ENCODE results near the gene SGPP2.

SGPP2 gene

GRCh38 chr2:222439692-222440091 lies 15.3 kb downstream of the SGPP2 start:
- Histone ChIP-seq H3K27ac (ENCODE audit: low read depth, low read length) (no peak overlapping the region), H3K9me3 (ENCODE audit: control insufficient read depth in 1 of 2, low read length in 2 of 2) (no peaks in the 10 kb centered on the region), H3K36me3 (ENCODE audit: control insufficient read depth in 1 of 2, insufficient read depth in 2 of 2, low read length in 2 of 2) (no peaks in the 10 kb centered on the region), H3K27me3 (ENCODE audit: control insufficient read depth in 1 of 2, insufficient read depth in 2 of 2, low read length in 2 of 2) (no peaks in the 10 kb centered on the region), H3K4me3 (ENCODE audit: low read depth in 1 of 2, low read length in 2 of 2) (no peak overlapping the region), H3K4me1 (ENCODE audit: control insufficient read depth in 1 of 2, insufficient read depth in 2 of 2, low read length in 2 of 2) (peaks cover 7 to 13% of the 10 kb centered on the region in 2 donors), H3K9ac (ENCODE audit: low read depth in 1 of 2, low read length in 2 of 2) (no peak overlapping the region)

GRCh38 chr2:222440673-222441422 lies 16.5 kb downstream of the SGPP2 start:
- no peak overlapping the region for H3K4me3 ChIP-seq (ENCODE audit: low read depth in 1 of 2, low read length in 2 of 2)
- H3K36me3 ChIP-seq (ENCODE audit: control insufficient read depth in 1 of 2, insufficient read depth in 2 of 2, low read length in 2 of 2), result no peaks in the 10 kb centered on the region
- H3K27ac ChIP-seq (ENCODE audit: low read depth, low read length), result no peak overlapping the region
- H3K9me3 ChIP-seq (ENCODE audit: control insufficient read depth in 1 of 2, low read length in 2 of 2), result no peaks in the 10 kb centered on the region
- H3K27me3 ChIP-seq (ENCODE audit: control insufficient read depth in 1 of 2, insufficient read depth in 2 of 2, low read length in 2 of 2), result no peaks in the 10 kb centered on the region
- H3K4me1 ChIP-seq (ENCODE audit: control insufficient read depth in 1 of 2, insufficient read depth in 2 of 2, low read length in 2 of 2), result peaks cover 7 to 11% of the 10 kb centered on the region in 2 donors
- H3K9ac ChIP-seq (ENCODE audit: low read depth in 1 of 2, low read length in 2 of 2), result no peak overlapping the region

- peaks cover 3 to 9% of the 10 kb centered on the region in 2 donors for H3K4me1 ChIP-seq (ENCODE audit: control insufficient read depth in 1 of 2, insufficient read depth in 2 of 2, low read length in 2 of 2)
- no peak overlapping the region for H3K27ac ChIP-seq (ENCODE audit: low read depth, low read length)
- H3K4me3 ChIP-seq (ENCODE audit: low read depth in 1 of 2, low read length in 2 of 2), result no peak overlapping the region
- no peaks in the 10 kb centered on the region for H3K9me3 ChIP-seq (ENCODE audit: control insufficient read depth in 1 of 2, low read length in 2 of 2)
- no peak overlapping the region for H3K9ac ChIP-seq (ENCODE audit: low read depth in 1 of 2, low read length in 2 of 2)
- H3K36me3 ChIP-seq (ENCODE audit: control insufficient read depth in 1 of 2, insufficient read depth in 2 of 2, low read length in 2 of 2), result no peaks in the 10 kb centered on the region
- H3K27me3 ChIP-seq (ENCODE audit: control insufficient read depth in 1 of 2, insufficient read depth in 2 of 2, low read length in 2 of 2), result no peaks in the 10 kb centered on the region
These were observed 18.3 kb downstream of the SGPP2 start for GRCh38 chr2:222442665-222443064.

- Histone ChIP-seq H3K9ac (ENCODE audit: low read depth in 1 of 2, low read length in 2 of 2) (no peak overlapping the region), H3K4me3 (ENCODE audit: low read depth in 1 of 2, low read length in 2 of 2) (no peak overlapping the region), H3K4me1 (ENCODE audit: control insufficient read depth in 1 of 2, insufficient read depth in 2 of 2, low read length in 2 of 2) (peaks cover 0 to 7% of the 10 kb centered on the region in 2 donors), H3K27ac (ENCODE audit: low read depth, low read length) (no peak overlapping the region), H3K9me3 (ENCODE audit: control insufficient read depth in 1 of 2, low read length in 2 of 2) (no peaks in the 10 kb centered on the region), H3K36me3 (ENCODE audit: control insufficient read depth in 1 of 2, insufficient read depth in 2 of 2, low read length in 2 of 2) (no peaks in the 10 kb centered on the region), H3K27me3 (ENCODE audit: control insufficient read depth in 1 of 2, insufficient read depth in 2 of 2, low read length in 2 of 2) (no peaks in the 10 kb centered on the region)
These were observed 20.9 kb downstream of the SGPP2 start for GRCh38 chr2:222445227-222445626.

GRCh38 chr2:222447131-222447530 lies 22.8 kb downstream of the SGPP2 start:
- Histone ChIP-seq H3K9me3 (ENCODE audit: control insufficient read depth in 1 of 2, low read length in 2 of 2) (no peaks in the 10 kb centered on the region), H3K27ac (ENCODE audit: low read depth, low read length) (no peak overlapping the region), H3K4me3 (ENCODE audit: low read depth in 1 of 2, low read length in 2 of 2) (no peak overlapping the region), H3K9ac (ENCODE audit: low read depth in 1 of 2, low read length in 2 of 2) (no peak overlapping the region), H3K36me3 (ENCODE audit: control insufficient read depth in 1 of 2, insufficient read depth in 2 of 2, low read length in 2 of 2) (no peaks in the 10 kb centered on the region), H3K27me3 (ENCODE audit: control insufficient read depth in 1 of 2, insufficient read depth in 2 of 2, low read length in 2 of 2) (no peaks in the 10 kb centered on the region), H3K4me1 (ENCODE audit: control insufficient read depth in 1 of 2, insufficient read depth in 2 of 2, low read length in 2 of 2) (peaks cover 0 to 4% of the 10 kb centered on the region in 2 donors)

GRCh38 chr2:222448748-222449181 lies 24.4 kb downstream of the SGPP2 start:
- Histone ChIP-seq H3K27ac (ENCODE audit: low read depth, low read length) (no peak overlapping the region), H3K4me1 (ENCODE audit: control insufficient read depth in 1 of 2, insufficient read depth in 2 of 2, low read length in 2 of 2) (peaks cover 0 to 4% of the 10 kb centered on the region in 2 donors), H3K9ac (ENCODE audit: low read depth in 1 of 2, low read length in 2 of 2) (no peak overlapping the region), H3K4me3 (ENCODE audit: low read depth in 1 of 2, low read length in 2 of 2) (no peak overlapping the region), H3K36me3 (ENCODE audit: control insufficient read depth in 1 of 2, insufficient read depth in 2 of 2, low read length in 2 of 2) (no peaks in the 10 kb centered on the region), H3K9me3 (ENCODE audit: control insufficient read depth in 1 of 2, low read length in 2 of 2) (no peaks in the 10 kb centered on the region), H3K27me3 (ENCODE audit: control insufficient read depth in 1 of 2, insufficient read depth in 2 of 2, low read length in 2 of 2) (no peaks in the 10 kb centered on the region)

- no peaks in the 10 kb centered on the region for H3K36me3 ChIP-seq (ENCODE audit: control insufficient read depth in 1 of 2, insufficient read depth in 2 of 2, low read length in 2 of 2)
- H3K9me3 ChIP-seq (ENCODE audit: control insufficient read depth in 1 of 2, low read length in 2 of 2), result no peaks in the 10 kb centered on the region
- no peaks in the 10 kb centered on the region for H3K27me3 ChIP-seq (ENCODE audit: control insufficient read depth in 1 of 2, insufficient read depth in 2 of 2, low read length in 2 of 2)
- H3K9ac ChIP-seq (ENCODE audit: low read depth in 1 of 2, low read length in 2 of 2), result no peak overlapping the region
- peaks cover 0 to 4% of the 10 kb centered on the region in 2 donors for H3K4me1 ChIP-seq (ENCODE audit: control insufficient read depth in 1 of 2, insufficient read depth in 2 of 2, low read length in 2 of 2)
- no peak overlapping the region for H3K27ac ChIP-seq (ENCODE audit: low read depth, low read length)
- H3K4me3 ChIP-seq (ENCODE audit: low read depth in 1 of 2, low read length in 2 of 2), result no peak overlapping the region
These were observed 25.7 kb downstream of the SGPP2 start for GRCh38 chr2:222450021-222450420.

GRCh38 chr2:222451224-222451674 lies 26.9 kb downstream of the SGPP2 start:
- H3K27me3 ChIP-seq (ENCODE audit: control insufficient read depth in 1 of 2, insufficient read depth in 2 of 2, low read length in 2 of 2), result no peaks in the 10 kb centered on the region
- no peak overlapping the region for H3K4me3 ChIP-seq (ENCODE audit: low read depth in 1 of 2, low read length in 2 of 2)
- no peak overlapping the region for H3K9ac ChIP-seq (ENCODE audit: low read depth in 1 of 2, low read length in 2 of 2)
- H3K9me3 ChIP-seq (ENCODE audit: control insufficient read depth in 1 of 2, low read length in 2 of 2), result no peaks in the 10 kb centered on the region
- peaks cover 0 to 4% of the 10 kb centered on the region in 2 donors for H3K4me1 ChIP-seq (ENCODE audit: control insufficient read depth in 1 of 2, insufficient read depth in 2 of 2, low read length in 2 of 2)
- no peaks in the 10 kb centered on the region for H3K36me3 ChIP-seq (ENCODE audit: control insufficient read depth in 1 of 2, insufficient read depth in 2 of 2, low read length in 2 of 2)
- no peak overlapping the region for H3K27ac ChIP-seq (ENCODE audit: low read depth, low read length)

GRCh38 chr2:222452422-222452950 lies 28.1 kb downstream of the SGPP2 start:
- Histone ChIP-seq H3K9ac (ENCODE audit: low read depth in 1 of 2, low read length in 2 of 2) (no peak overlapping the region), H3K36me3 (ENCODE audit: control insufficient read depth in 1 of 2, insufficient read depth in 2 of 2, low read length in 2 of 2) (no peaks in the 10 kb centered on the region), H3K4me3 (ENCODE audit: low read depth in 1 of 2, low read length in 2 of 2) (no peak overlapping the region), H3K27me3 (ENCODE audit: control insufficient read depth in 1 of 2, insufficient read depth in 2 of 2, low read length in 2 of 2) (no peaks in the 10 kb centered on the region), H3K27ac (ENCODE audit: low read depth, low read length) (no peak overlapping the region), H3K4me1 (ENCODE audit: control insufficient read depth in 1 of 2, insufficient read depth in 2 of 2, low read length in 2 of 2) (peaks cover 0 to 4% of the 10 kb centered on the region in 2 donors), H3K9me3 (ENCODE audit: control insufficient read depth in 1 of 2, low read length in 2 of 2) (no peaks in the 10 kb centered on the region)

GRCh38 chr2:222456479-222457077 lies 32.2 kb downstream of the SGPP2 start:
- H3K36me3 ChIP-seq (ENCODE audit: control insufficient read depth in 1 of 2, insufficient read depth in 2 of 2, low read length in 2 of 2), result no peaks in the 10 kb centered on the region

More at GRCh38 chr2:222456479-222457077, 32.2 kb downstream of the SGPP2 start:
- H3K4me3 ChIP-seq (ENCODE audit: low read depth in 1 of 2, low read length in 2 of 2), result no peak overlapping the region
- H3K9ac ChIP-seq (ENCODE audit: low read depth in 1 of 2, low read length in 2 of 2), result no peak overlapping the region
- no peak overlapping the region for H3K27ac ChIP-seq (ENCODE audit: low read depth, low read length)
- H3K9me3 ChIP-seq (ENCODE audit: control insufficient read depth in 1 of 2, low read length in 2 of 2), result no peaks in the 10 kb centered on the region
- H3K27me3 ChIP-seq (ENCODE audit: control insufficient read depth in 1 of 2, insufficient read depth in 2 of 2, low read length in 2 of 2), result no peaks in the 10 kb centered on the region
- no peaks in the 10 kb centered on the region for H3K4me1 ChIP-seq (ENCODE audit: control insufficient read depth in 1 of 2, insufficient read depth in 2 of 2, low read length in 2 of 2)

Data from duodenal mucosa (tissue), 2 donors.